Activated T-cell treated with anti-CD3 and anti-CD28 coated beads, Interleukin-2, amount 50 U/mL, for 48 hours (primary cell): Measurements from ENCODE around the gene NDUFA13.

Experiments
- DNase-seq, 2 experiments: peaks; one replicate each; pipeline ENCODE4 v3.0.0-alpha.2; 2020

The NDUFA13 gene

DNA sequence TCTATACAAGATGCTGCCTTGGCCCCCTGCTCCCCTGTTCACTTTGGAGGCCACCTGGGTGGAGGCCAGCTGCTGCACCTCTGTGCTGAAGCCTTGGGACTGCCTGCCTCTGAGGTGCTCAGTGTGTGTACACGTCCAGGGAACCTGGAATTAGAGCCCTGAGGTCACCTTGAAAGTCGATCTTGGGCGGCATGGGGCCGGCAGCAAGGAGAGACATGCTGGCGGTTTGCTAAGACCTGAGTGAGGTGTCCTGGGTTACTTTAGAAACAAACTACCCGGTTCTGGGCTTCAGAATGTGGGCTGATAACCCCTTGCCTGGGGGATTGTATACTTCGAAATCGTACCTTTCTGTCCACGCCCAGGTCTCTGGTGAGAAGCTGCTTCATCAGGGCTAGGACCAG lies 26.2 kb upstream of the NDUFA13 start:
- DNase-seq: no peak

DNA sequence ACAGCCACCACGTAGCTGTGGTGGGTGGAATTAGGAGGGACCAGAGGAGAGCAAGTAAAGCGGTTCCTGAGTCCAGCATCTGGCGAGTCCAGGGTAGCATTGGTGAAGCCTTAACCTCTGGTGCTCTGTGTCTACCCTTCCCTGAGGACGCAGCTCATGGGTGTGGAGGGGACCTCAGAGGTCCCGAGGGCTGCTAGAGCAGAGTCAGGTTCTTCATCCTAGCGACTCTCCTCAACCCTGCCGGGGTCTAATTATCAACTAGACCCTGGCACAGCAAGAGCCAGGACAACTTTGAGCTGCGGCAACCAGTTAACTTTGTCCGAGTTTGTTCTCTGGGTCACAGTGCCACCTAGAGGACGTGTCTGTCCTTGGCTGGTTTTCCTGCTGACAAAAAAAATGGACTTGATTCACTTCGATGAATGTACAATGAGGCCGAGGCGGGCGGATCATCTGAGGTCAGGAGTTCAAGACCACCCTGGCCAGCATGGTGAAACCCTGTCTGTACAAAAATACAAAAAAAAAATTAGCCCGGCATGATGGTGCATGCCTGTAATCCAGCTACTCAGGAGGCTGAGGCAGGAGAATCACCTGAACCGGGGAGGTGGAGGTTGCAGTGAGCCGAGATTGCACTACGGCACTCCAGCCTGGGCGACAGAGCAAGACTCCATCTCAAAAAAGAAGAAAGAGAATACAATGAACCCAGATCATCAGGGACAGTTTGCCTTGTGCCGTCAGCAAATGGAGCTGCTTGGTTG lies 25.6 kb upstream of the NDUFA13 start:
- peak; percentile 87 to 89 for DNase-seq

DNA sequence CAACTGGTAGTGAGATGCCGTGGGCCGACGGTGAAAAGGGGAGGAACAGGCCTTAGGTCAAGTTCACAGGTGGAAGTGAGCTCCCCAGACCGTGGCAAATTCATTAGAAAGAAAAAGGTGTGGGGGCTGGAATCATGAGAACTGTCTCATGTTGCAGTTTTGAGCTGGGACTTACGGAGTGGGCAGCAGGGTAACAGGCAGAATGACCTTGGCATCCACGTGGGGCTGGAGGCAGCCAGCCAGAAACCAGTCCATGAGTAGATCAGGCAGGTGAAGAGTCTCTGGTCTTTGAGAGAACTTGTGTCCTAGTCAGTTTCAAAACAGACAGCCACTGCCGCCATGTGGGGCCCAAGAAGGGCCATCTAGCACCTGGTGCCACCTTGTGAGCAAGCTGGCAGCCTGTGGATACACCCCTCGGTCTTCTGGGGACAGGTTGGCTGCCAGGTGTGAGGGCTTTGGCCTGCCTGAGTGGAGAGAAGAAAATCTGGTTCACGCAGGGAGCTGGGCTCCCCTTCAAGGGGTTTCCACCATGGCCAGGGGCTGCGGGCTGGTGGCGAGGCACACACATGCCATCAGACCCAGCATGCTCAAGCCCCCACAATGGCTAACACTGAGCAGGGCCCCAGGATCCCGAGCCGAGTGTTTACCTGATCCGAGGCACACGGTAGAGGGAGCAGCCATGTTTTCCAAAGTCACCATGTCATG lies 24.6 kb upstream of the NDUFA13 start:
- DNase-seq: no peak

GRCh38 chr19:19492026-19492610 lies 23.9 kb upstream of the NDUFA13 start:
- no peak for DNase-seq

GRCh38 chr19:19493841-19494546 lies 22.0 kb upstream of the NDUFA13 start:
- DNase-seq: no peak

DNA sequence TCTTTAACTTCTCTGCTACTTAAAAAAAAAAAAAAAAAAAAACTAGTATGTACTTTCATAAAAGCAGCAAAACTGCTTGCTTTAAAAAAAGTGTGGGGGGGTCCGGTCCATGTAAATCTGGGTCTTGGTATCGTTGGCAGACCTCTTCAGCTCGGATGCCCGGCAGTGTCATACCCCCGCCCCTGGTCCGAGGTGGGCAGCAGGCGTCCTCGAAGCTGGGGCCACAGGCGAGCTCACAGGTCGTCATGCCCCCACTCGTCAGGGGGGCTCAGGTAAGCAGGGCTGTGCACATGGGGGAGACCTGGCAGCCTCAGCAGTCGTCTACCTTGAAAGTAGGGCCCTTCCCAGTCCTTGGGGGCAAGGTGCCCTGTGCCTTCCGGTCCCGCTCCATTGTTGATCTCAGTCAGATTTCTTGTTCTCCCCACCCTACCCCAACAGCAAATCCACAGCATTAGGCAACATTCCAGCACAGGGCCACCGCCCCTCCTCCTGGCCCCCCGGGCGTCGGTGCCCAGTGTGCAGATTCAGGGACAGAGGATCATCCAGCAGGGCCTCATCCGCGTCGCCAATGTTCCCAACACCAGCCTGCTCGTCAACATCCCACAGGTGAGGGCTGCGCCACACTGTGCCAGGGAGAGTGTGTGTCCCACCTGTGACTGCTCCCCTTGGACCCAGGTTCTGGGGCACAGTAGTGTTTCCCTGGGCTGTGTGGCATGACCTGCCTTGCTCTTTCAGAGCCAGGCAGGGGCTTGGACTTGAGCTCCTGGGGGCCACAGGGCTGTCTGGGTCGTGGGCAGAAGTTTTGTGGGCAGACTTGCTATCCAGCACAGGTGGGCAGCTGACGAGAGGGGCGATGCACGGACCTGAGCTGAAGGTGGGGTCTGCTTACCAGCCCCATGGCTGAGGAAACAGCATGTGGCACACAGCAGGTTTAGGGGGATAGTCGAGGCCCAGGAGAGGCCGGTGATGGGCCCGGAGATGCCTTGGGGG lies 20.1 kb upstream of the NDUFA13 start:
- DNase-seq: no peak

DNA sequence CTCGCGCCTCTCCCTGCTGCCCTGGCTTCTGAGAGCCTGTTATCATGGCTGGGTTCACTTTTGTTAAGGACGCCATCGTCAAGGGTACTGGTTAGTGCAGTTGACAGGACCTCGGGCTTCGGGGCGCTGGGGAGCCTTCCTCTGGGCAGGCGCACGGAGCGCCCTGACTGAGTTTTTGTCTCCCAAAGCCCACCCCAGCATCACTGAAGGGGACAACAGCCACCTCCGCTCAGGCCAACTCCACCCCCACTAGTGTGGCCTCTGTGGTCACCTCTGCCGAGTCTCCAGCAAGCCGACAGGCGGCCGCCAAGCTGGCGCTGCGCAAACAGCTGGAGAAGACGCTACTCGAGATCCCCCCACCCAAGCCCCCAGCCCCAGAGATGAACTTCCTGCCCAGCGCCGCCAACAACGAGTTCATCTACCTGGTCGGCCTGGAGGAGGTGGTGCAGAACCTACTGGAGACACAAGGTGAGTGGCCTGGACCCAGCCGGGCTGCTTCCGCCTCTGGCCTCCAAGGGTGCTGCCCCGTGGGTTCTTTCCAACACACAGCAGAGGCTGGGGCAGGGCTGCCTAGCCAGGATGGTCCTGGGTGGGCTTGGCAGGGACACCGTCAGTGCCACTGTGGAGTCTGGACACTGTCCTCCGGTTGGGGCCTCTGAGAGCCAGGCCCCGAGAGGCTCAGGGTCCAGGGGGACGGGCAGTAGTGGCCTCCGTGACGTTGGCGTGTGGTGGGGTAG lies 17.6 kb upstream of the NDUFA13 start:
- no peak for DNase-seq

- DNase-seq: no peak
Measured at GRCh38 chr19:19499272-19499995, 16.6 kb upstream of the NDUFA13 start.

DNA sequence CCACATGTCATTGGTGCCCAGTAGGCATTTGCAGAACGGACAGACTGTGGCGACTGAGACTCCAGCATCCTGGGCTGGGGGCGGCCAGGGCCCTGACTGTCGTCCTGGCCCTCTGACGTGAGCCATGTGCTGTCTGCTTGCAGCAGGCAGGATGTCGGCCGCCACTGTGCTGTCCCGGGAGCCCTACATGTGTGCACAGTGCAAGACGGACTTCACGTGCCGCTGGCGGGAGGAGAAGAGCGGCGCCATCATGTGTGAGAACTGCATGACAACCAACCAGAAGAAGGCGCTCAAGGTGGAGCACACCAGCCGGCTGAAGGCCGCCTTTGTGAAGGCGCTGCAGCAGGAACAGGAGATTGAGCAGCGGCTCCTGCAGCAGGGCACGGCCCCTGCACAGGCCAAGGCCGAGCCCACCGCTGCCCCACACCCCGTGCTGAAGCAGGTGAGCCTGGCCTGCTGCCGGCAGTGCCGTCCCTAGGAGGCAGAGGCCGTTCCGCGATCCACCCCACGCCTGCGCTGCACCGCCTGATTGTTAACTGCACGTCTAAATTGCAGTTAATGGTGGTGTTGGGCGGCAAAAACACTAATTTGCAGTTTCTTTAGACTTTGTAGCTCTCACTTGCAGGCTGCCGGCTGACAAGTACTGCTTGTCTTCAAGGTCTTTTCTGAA lies 14.9 kb upstream of the NDUFA13 start:
- DNase-seq: no peak

DNA sequence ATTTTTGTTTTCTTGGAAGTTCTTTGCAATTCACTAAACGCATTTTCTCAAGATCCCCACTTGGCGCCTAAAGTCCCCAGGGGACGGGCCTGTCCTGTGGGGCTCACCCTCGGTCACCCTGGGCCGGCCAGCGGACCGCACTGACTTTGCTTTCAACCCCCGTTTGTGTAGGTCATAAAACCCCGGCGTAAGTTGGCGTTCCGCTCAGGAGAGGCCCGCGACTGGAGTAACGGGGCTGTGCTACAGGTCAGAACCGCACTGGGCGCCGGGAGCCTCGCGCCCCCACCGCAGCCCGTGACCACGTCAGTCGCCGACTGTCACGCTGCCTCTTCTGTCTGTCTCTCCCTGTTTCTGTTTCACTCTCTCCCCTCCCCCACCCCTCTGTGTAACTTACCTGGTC lies 14.2 kb upstream of the NDUFA13 start:
- DNase-seq: no peak

DNA sequence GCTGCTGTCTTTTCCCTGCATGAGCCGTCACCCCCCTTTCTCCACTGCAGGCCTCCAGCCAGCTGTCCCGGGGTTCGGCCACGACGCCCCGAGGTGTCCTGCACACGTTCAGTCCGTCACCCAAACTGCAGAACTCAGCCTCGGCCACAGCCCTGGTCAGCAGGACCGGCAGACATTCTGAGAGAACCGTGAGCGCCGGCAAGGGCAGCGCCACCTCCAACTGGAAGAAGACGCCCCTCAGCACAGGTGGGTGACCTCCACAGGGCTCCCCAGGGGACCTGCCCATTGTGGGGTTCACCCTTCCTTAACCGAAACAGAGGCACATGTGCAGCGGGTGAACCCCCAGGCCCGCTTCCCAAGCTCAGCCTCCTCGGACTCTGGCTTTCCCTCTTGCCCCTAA lies 13.7 kb upstream of the NDUFA13 start:
- DNase-seq: no peak

GRCh38 chr19:19502808-19503602 lies 13.0 kb upstream of the NDUFA13 start:
- DNase-seq: no peak

GRCh38 chr19:19504754-19505668 lies 11.0 kb upstream of the NDUFA13 start:
- DNase-seq: no peak

GRCh38 chr19:19505669-19506326 lies 10.2 kb upstream of the NDUFA13 start:
- DNase-seq: no peak

- no peak for DNase-seq
Measured at GRCh38 chr19:19506592-19506991, 9.4 kb upstream of the NDUFA13 start.

GRCh38 chr19:19507354-19507753 lies 8.7 kb upstream of the NDUFA13 start:
- DNase-seq: no peak

GRCh38 chr19:19508217-19508616 lies 7.8 kb upstream of the NDUFA13 start:
- DNase-seq: no peak

DNA sequence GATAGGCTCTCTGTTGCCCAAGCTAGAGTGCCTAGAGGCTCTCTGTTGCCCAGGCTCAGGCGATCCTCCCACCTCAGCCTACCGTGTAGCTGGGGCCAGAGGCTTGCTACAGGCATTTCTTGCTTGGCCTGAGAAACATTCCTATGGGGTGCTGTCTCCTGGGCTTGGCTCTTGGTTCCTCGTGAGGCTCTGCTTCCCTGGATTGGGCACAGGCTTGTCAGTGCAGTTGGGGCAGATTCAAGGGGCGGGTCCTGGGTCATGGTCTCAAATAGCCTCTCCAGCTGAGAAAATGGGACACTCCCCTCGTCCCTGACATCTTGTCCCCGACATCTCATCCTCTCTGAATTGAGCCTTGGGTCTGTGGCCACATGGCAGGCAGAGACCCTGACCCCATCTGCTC lies 5.6 kb upstream of the NDUFA13 start:
- no peak for DNase-seq
